Measurements from ENCODE around the gene LMNB1.

LMNB1 gene

GRCh38 chr5:126745259-126745992 lies 31.5 kb upstream of the LMNB1 start:
- H3K27ac ChIP-seq = no peak overlapping the region
- no peak for TF ChIP-seq ZFX (IDR thresholded peaks at IDR 0.05)
- TF ChIP-seq, protein P1, sequence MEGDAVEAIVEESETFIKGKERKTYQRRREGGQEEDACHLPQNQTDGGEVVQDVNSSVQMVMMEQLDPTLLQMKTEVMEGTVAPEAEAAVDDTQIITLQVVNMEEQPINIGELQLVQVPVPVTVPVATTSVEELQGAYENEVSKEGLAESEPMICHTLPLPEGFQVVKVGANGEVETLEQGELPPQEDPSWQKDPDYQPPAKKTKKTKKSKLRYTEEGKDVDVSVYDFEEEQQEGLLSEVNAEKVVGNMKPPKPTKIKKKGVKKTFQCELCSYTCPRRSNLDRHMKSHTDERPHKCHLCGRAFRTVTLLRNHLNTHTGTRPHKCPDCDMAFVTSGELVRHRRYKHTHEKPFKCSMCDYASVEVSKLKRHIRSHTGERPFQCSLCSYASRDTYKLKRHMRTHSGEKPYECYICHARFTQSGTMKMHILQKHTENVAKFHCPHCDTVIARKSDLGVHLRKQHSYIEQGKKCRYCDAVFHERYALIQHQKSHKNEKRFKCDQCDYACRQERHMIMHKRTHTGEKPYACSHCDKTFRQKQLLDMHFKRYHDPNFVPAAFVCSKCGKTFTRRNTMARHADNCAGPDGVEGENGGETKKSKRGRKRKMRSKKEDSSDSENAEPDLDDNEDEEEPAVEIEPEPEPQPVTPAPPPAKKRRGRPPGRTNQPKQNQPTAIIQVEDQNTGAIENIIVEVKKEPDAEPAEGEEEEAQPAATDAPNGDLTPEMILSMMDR (conservative IDR thresholded peaks at IDR 0.05) = no peak

DNA sequence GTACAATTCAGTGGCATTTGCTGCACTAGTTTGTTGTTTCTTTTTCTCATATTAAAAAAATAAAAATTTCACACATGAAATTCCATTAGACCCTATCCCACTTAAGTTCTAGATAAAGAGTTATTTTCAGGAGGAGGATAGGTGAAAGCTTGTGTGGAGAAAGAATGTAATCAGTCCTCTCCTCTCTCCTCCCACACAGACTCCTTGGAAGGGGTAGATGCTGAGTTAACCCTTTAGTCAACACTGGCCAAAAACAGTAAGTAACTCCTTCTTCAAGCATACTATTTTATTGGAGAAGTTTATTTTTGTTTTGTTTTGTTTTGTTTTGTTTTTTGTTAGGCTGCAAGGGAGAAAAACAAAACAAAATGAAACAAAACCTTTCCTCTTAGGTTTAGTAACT lies 30.6 kb upstream of the LMNB1 start:
- no peak overlapping the region for H3K27ac ChIP-seq
- no peak for TF ChIP-seq ZFX (IDR thresholded peaks at IDR 0.05)
- TF ChIP-seq, protein P1 (conservative IDR thresholded peaks at IDR 0.05) = no peak

GRCh38 chr5:126752081-126752785 lies 24.7 kb upstream of the LMNB1 start:
- no peak overlapping the region for H3K27ac ChIP-seq
- TF ChIP-seq ZFX (IDR thresholded peaks at IDR 0.05) = no peak
- TF ChIP-seq, protein P1 (conservative IDR thresholded peaks at IDR 0.05) = no peak

GRCh38 chr5:126753227-126753626 lies 23.7 kb upstream of the LMNB1 start:
- no peak for TF ChIP-seq ZFX (IDR thresholded peaks at IDR 0.05)
- TF ChIP-seq, protein P1 (conservative IDR thresholded peaks at IDR 0.05) = no peak
- H3K27ac ChIP-seq = no peak overlapping the region

DNA sequence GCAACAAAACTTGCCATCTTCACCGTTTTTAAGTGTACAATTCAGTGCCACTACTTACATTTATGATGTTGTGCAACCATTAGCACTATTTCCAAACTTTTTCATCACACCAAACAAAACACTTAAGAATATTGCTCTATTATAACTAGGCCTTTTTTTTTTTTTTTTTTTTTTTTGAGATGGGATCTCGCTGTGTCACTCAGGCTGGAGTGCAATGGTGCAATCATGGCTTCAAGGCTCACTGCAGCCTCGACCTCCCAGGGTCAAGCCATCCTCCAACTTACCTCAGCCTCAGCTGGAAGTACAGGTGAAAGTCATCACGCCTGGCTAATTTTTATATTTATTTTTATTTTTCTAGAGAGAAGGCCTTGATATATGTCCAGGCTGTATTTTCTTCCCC lies 22.3 kb upstream of the LMNB1 start:
- TF ChIP-seq ZFX (IDR thresholded peaks at IDR 0.05) = no peak
- TF ChIP-seq, protein P1 (conservative IDR thresholded peaks at IDR 0.05) = no peak
- H3K27ac ChIP-seq = no peak overlapping the region

GRCh38 chr5:126755593-126755992 lies 21.3 kb upstream of the LMNB1 start:
- H3K27ac ChIP-seq = no peak overlapping the region
- TF ChIP-seq, protein P1 (conservative IDR thresholded peaks at IDR 0.05) = no peak
- no peak for TF ChIP-seq ZFX (IDR thresholded peaks at IDR 0.05)

DNA sequence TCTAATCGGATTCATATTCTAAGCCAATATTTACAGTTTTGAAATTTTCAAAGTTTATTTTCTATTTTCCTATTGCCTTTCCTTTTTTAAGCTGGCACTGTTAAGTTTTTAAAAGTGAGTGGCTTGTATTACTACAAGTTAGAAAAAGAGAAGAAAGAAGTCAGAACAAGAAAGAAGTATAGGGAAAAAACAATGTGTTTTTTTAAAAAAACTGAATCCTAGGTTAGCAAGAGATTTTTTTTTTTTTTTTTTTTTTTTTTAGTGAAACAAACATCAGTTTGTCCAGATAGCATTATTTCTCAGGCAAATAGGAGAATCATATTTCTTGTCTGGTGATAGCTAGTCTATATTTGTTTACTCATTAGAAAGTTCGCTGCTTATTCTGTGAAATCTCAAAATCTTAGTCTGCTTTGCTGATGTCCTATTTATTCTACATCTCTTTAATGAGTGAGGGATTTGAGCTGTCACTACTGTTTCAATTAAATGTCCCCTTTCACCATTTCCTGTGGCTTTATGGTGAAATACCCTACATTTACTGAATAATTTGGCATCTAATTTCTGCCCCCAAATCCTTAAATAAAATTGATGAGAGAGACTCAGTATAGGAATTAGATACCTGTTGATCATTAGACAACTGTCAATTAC lies 19.1 kb upstream of the LMNB1 start:
- TF ChIP-seq, protein P1 (conservative IDR thresholded peaks at IDR 0.05) = no peak
- TF ChIP-seq ZFX (IDR thresholded peaks at IDR 0.05) = no peak
- H3K27ac ChIP-seq = no peak overlapping the region
